Measurements from ENCODE around the gene HS3ST1. TPM values are rescaled to one million over a fixed set of nuclear protein-coding genes. Genes with fewer than 3 reads are reported as not detected.

HS3ST1 gene
- polyA plus RNA-seq, 1 experiment = 0.01 TPM

GRCh38 chr4:11428899-11429698 lies 405 bp upstream of the HS3ST1 start:
- Histone ChIP-seq H3K27ac (ENCODE audit: low read depth, low read length) (no peak overlapping the region), H3K4me3 (ENCODE audit: low read depth, low read length) (peak overlapping the region; percentile 45), H3K27me3 (ENCODE audit: control insufficient read depth, insufficient read depth, low read length) (peaks cover 41% of the 10 kb centered on the region), H3K9me3 (ENCODE audit: control insufficient read depth, insufficient read depth, low read length) (peaks cover 8% of the 10 kb centered on the region; the same call in 1 of the 2 replicates)
- TF ChIP-seq CTCF (IDR thresholded peaks at IDR 0.05; ENCODE audit: low read depth, low read length) = peak; percentile 50
- DNase-seq (ENCODE audit: low read depth, low spot score) = no peak
- ChIA-PET POLR2A (no interaction called here), CTCF (interaction anchor here (0.5 to 1.8 kb wide), 4 partner anchors 293 to 847 kb away, joined by 3 to 10 read pairs (median 6); no protein-coding TSS in a partner anchor)

GRCh38 chr4:11427121-11427996 lies 1.3 kb downstream of the HS3ST1 start:
- no peak for DNase-seq (ENCODE audit: low read depth, low spot score)
- no peak overlapping the region for H3K4me3 ChIP-seq (ENCODE audit: low read depth, low read length)
- no peak for TF ChIP-seq CTCF (IDR thresholded peaks at IDR 0.05; ENCODE audit: low read depth, low read length)
- peaks cover 8% of the 10 kb centered on the region; the same call in 1 of the 2 replicates for H3K9me3 ChIP-seq (ENCODE audit: control insufficient read depth, insufficient read depth, low read length)
- peaks cover 41% of the 10 kb centered on the region for H3K27me3 ChIP-seq (ENCODE audit: control insufficient read depth, insufficient read depth, low read length)
- ChIA-PET POLR2A (no interaction called here), CTCF (interaction anchor here (0.6 kb wide), 1 partner anchor 659 kb away, joined by 3 read pairs; no protein-coding TSS in a partner anchor)
- H3K27ac ChIP-seq (ENCODE audit: low read depth, low read length) = no peak overlapping the region

GRCh38 chr4:11426731-11427120 lies 2.0 kb downstream of the HS3ST1 start:
- ChIA-PET CTCF (no interaction called here), POLR2A (no interaction called here)
- TF ChIP-seq CTCF (IDR thresholded peaks at IDR 0.05; ENCODE audit: low read depth, low read length) = no peak

GRCh38 chr4:11426003-11426402 lies 2.7 kb downstream of the HS3ST1 start:
- CTCF ChIA-PET = interaction anchor here (0.6 kb wide), 1 partner anchor 351 kb away, joined by 5 read pairs; no protein-coding TSS in a partner anchor
- no peak for DNase-seq (ENCODE audit: low read depth, low spot score)
- H3K27me3 ChIP-seq (ENCODE audit: control insufficient read depth, insufficient read depth, low read length) = peaks cover 37% of the 10 kb centered on the region
- H3K9me3 ChIP-seq (ENCODE audit: control insufficient read depth, insufficient read depth, low read length) = peaks cover 8% of the 10 kb centered on the region; the same call in 1 of the 2 replicates
- POLR2A ChIA-PET = no interaction called here
- H3K4me3 ChIP-seq (ENCODE audit: low read depth, low read length) = no peak overlapping the region
- TF ChIP-seq CTCF (IDR thresholded peaks at IDR 0.05; ENCODE audit: low read depth, low read length) = no peak
- H3K27ac ChIP-seq (ENCODE audit: low read depth, low read length) = no peak overlapping the region

More at GRCh38 chr4:11426731-11427120, 2.0 kb downstream of the HS3ST1 start:
- no peak for DNase-seq (ENCODE audit: low read depth, low spot score)
- Histone ChIP-seq H3K4me3 (ENCODE audit: low read depth, low read length) (no peak overlapping the region), H3K27me3 (ENCODE audit: control insufficient read depth, insufficient read depth, low read length) (peaks cover 41% of the 10 kb centered on the region), H3K27ac (ENCODE audit: low read depth, low read length) (no peak overlapping the region), H3K9me3 (ENCODE audit: control insufficient read depth, insufficient read depth, low read length) (peaks cover 8% of the 10 kb centered on the region; the same call in 1 of the 2 replicates)

Measured in AG04450 (cell line).